Erythroblast (primary cell): ENCODE results near the gene NPIPA1.
"Not testable (repeated sequence)": the region's sequence is repeated elsewhere in the genome, so short reads cannot be mapped to it uniquely, and the experiment has no call there.

Experiments
- GATA1 ChIP-seq: IDR thresholded peaks from 2 replicates; pipeline ENCODE4 v1.6.1; 2011; ENCODE audit warnings: low read depth, mild to moderate bottlenecking, control low read depth, low read length, moderate library complexity
- POLR2A ChIP-seq: IDR thresholded peaks from 2 replicates; pipeline ENCODE4 v1.6.1; 2011; ENCODE audit warnings: mild to moderate bottlenecking, low read length

- not testable (repeated sequence) for TF ChIP-seq POLR2A, GATA1
These were observed 52.3 kb downstream of the NPIPA1 start for GRCh38 chr16:14989291-14990281.
